Measurements from ENCODE around the gene RBM45. TPM values are rescaled to one million over a fixed set of nuclear protein-coding genes. Genes with fewer than 3 reads are reported as not detected.
A peak's percentile ranks its signal among the peaks of the same experiment; 100 is the strongest.
"Not testable (repeated sequence)": the region's sequence is repeated elsewhere in the genome, so short reads cannot be mapped to it uniquely, and the experiment has no call there.

Gene RBM45
- 8.3 TPM for polyA plus RNA-seq

GRCh38 chr2:178112202-178113152 is at the start of gene RBM45:
TSS of gene RBM45 (plus strand) at chr2:178112437. CDS start at chr2:178112547, 110 bp downstream.
- peaks cover 2% of the 10 kb centered on the region for H3K36me3 Mint-ChIP-seq

GRCh38 chr2:178066324-178066723 is 45.9 kb upstream of the RBM45 start:
- Mint-ChIP-seq H3K27me3 (peaks cover 23% of the 10 kb centered on the region), H3K9me3 (no peaks in the 10 kb centered on the region), H3K4me1 (peaks cover 0 to 4% (median 0%) of the 10 kb centered on the region in 3 donors), H3K36me3 (peaks cover 3% of the 10 kb centered on the region), H3K27ac (no peak overlapping the region), H3K4me3 (no peak overlapping the region)

More at GRCh38 chr2:178112202-178113152, at the start of gene RBM45:
- Mint-ChIP-seq H3K27me3 (no peaks in the 10 kb centered on the region), H3K9me3 (no peaks in the 10 kb centered on the region), H3K27ac (peak within 1 kb of the TSS in 2 of 3 donors; percentile 91 to 93), H3K4me1 (peaks cover 20 to 34% (median 24%) of the 10 kb centered on the region in 3 donors), H3K4me3 (peak within 1 kb of the TSS; percentile 88 to 94 (median 92))

- H3K4me1 Mint-ChIP-seq = peaks cover 0 to 4% (median 0%) of the 10 kb centered on the region in 3 donors
- H3K27me3 Mint-ChIP-seq = peaks cover 29% of the 10 kb centered on the region
- H3K27ac Mint-ChIP-seq = no peak overlapping the region
- peaks cover 3% of the 10 kb centered on the region for H3K36me3 Mint-ChIP-seq
- no peak overlapping the region for H3K4me3 Mint-ChIP-seq
- H3K9me3 Mint-ChIP-seq = no peaks in the 10 kb centered on the region
Observed at GRCh38 chr2:178066890-178067669, 45.2 kb upstream of the RBM45 start.

GRCh38 chr2:178068823-178069454 is 43.3 kb upstream of the RBM45 start:
- no peak overlapping the region for H3K27ac Mint-ChIP-seq
- no peaks in the 10 kb centered on the region for H3K9me3 Mint-ChIP-seq
- peaks cover 37% of the 10 kb centered on the region for H3K27me3 Mint-ChIP-seq
- peaks cover 3% of the 10 kb centered on the region for H3K36me3 Mint-ChIP-seq
- no peak overlapping the region for H3K4me3 Mint-ChIP-seq
- peaks cover 0 to 5% (median 4%) of the 10 kb centered on the region in 3 donors for H3K4me1 Mint-ChIP-seq

- Mint-ChIP-seq H3K9me3 (no peaks in the 10 kb centered on the region), H3K4me3 (no peak overlapping the region)
Observed at GRCh38 chr2:178069551-178069950, 42.7 kb upstream of the RBM45 start.

GRCh38 chr2:178070824-178071223 is 41.4 kb upstream of the RBM45 start:
- Mint-ChIP-seq H3K27me3 (peaks cover 42% of the 10 kb centered on the region), H3K4me3 (no peak overlapping the region), H3K9me3 (peaks cover 0 to 1% (median 0%) of the 10 kb centered on the region in 3 donors), H3K4me1 (peaks cover 0 to 5% (median 4%) of the 10 kb centered on the region in 3 donors), H3K36me3 (peaks cover 3% of the 10 kb centered on the region), H3K27ac (no peak overlapping the region)

More at GRCh38 chr2:178069551-178069950, 42.7 kb upstream of the RBM45 start:
- peaks cover 0 to 5% (median 4%) of the 10 kb centered on the region in 3 donors for H3K4me1 Mint-ChIP-seq
- peaks cover 40% of the 10 kb centered on the region for H3K27me3 Mint-ChIP-seq
- H3K27ac Mint-ChIP-seq = no peak overlapping the region
- H3K36me3 Mint-ChIP-seq = peaks cover 3% of the 10 kb centered on the region

GRCh38 chr2:178072000-178072382 is 40.2 kb upstream of the RBM45 start:
- Mint-ChIP-seq H3K27ac (no peak overlapping the region), H3K27me3 (peaks cover 42% of the 10 kb centered on the region), H3K9me3 (peaks cover 0 to 1% (median 0%) of the 10 kb centered on the region in 3 donors), H3K4me1 (peaks cover 0 to 5% (median 4%) of the 10 kb centered on the region in 3 donors), H3K4me3 (no peak overlapping the region), H3K36me3 (peaks cover 3% of the 10 kb centered on the region)

- H3K27me3 Mint-ChIP-seq = peaks cover 42% of the 10 kb centered on the region
- peaks cover 0 to 5% (median 4%) of the 10 kb centered on the region in 3 donors for H3K4me1 Mint-ChIP-seq
- H3K4me3 Mint-ChIP-seq = no peak within 1 kb of the TSS
- H3K27ac Mint-ChIP-seq = no peak within 1 kb of the TSS
- H3K9me3 Mint-ChIP-seq = peaks cover 0 to 1% (median 0%) of the 10 kb centered on the region in 3 donors
- H3K36me3 Mint-ChIP-seq = peaks cover 3% of the 10 kb centered on the region
Observed at GRCh38 chr2:178072383-178073301, 39.6 kb upstream of the RBM45 start, which contains the start of gene PDE11A. TSS of gene PDE11A (minus strand) at chr2:178072777. CDS start at chr2:178072437, 340 bp downstream.

- Mint-ChIP-seq H3K9me3 (peaks cover 0 to 3% (median 0%) of the 10 kb centered on the region in 3 donors), H3K27me3 (peaks cover 40% of the 10 kb centered on the region), H3K4me1 (peaks cover 0 to 5% (median 4%) of the 10 kb centered on the region in 3 donors), H3K36me3 (no peaks in the 10 kb centered on the region), H3K4me3 (no peak overlapping the region), H3K27ac (no peak overlapping the region)
Observed at GRCh38 chr2:178074123-178075005, 37.9 kb upstream of the RBM45 start.

- peaks cover 0 to 4% (median 0%) of the 10 kb centered on the region in 3 donors for H3K9me3 Mint-ChIP-seq
- peaks cover 36% of the 10 kb centered on the region for H3K27me3 Mint-ChIP-seq
- no peak overlapping the region for H3K27ac Mint-ChIP-seq
- peaks cover 0 to 5% (median 4%) of the 10 kb centered on the region in 3 donors for H3K4me1 Mint-ChIP-seq
- no peak overlapping the region for H3K4me3 Mint-ChIP-seq
- no peaks in the 10 kb centered on the region for H3K36me3 Mint-ChIP-seq
Observed at GRCh38 chr2:178075006-178075326, 37.3 kb upstream of the RBM45 start.

- H3K27me3 Mint-ChIP-seq = peaks cover 34% of the 10 kb centered on the region
Observed at GRCh38 chr2:178076130-178076529, 36.1 kb upstream of the RBM45 start.

GRCh38 chr2:178079279-178079678 is 33.0 kb upstream of the RBM45 start:
- H3K27me3 Mint-ChIP-seq, H3K4me3 Mint-ChIP-seq, H3K4me1 Mint-ChIP-seq, H3K9me3 Mint-ChIP-seq, H3K36me3 Mint-ChIP-seq: not testable (repeated sequence)
- H3K27ac Mint-ChIP-seq = peak overlapping the region in 1 of 3 donors; percentile 25

More at GRCh38 chr2:178076130-178076529, 36.1 kb upstream of the RBM45 start:
- Mint-ChIP-seq H3K27ac (no peak overlapping the region), H3K9me3 (peaks cover 0 to 4% (median 0%) of the 10 kb centered on the region in 3 donors), H3K36me3 (no peaks in the 10 kb centered on the region), H3K4me1 (peaks cover 0 to 5% (median 0%) of the 10 kb centered on the region in 3 donors), H3K4me3 (no peak overlapping the region)

Data from IgD-negative memory B cell (primary cell).